Activated T-helper 2 cell treated with anti-CD3 and anti-CD28 coated beads, Interferon-gamma antibody, Interleukin-2, Interleukin-4, amounts not matched to agents 10 μg/mL and 5 μg/mL and 100 μg/mL, durations not matched to agents 14 hours and 24 hours and 36 hours (primary cell): ENCODE data around the gene L1TD1. TPM values are rescaled to one million over a fixed set of nuclear protein-coding genes. Genes with fewer than 3 reads are reported as not detected.
"Not testable (repeated sequence)": the region's sequence is repeated elsewhere in the genome, so short reads cannot be mapped to it uniquely, and the experiment has no call there.

Experiments
- DNase-seq: peaks from one replicate; pipeline ENCODE4 v3.0.0; 2021; ENCODE audit warnings: low spot score
- H3K27ac Mint-ChIP-seq: one replicate; pipeline ENCODE4 v1.8.0; 2021; ENCODE audit warnings: mixed read lengths
- H3K27me3 Mint-ChIP-seq: one replicate; pipeline ENCODE4 v1.8.0; 2021; ENCODE audit warnings: low read depth, mixed read lengths
- H3K36me3 Mint-ChIP-seq: one replicate; pipeline ENCODE4 v1.8.0; 2021; ENCODE audit warnings: low read depth, mixed read lengths
- H3K4me1 Mint-ChIP-seq: one replicate; pipeline ENCODE4 v1.8.0; 2021; ENCODE audit warnings: low read depth, mixed read lengths
- H3K4me3 Mint-ChIP-seq: one replicate; pipeline ENCODE4 v1.8.0; 2021; ENCODE audit warnings: low read depth, mild to moderate bottlenecking, moderate library complexity, mixed read lengths
- H3K9me3 Mint-ChIP-seq: one replicate; pipeline ENCODE4 v1.8.0; 2021; ENCODE audit warnings: mixed read lengths
- intact Hi-C: fragments of 100-400 bp; cut with micrococcal nuclease; formaldehyde crosslinking; loops from one replicate; pipeline ENCODE4 v1.15.1; 2023
- total RNA-seq: library from RNA; stranded (reverse); gene quantifications from 2 replicates; pipeline ENCODE4 v1.2.3, GENCODE V29; 2022

L1TD1 gene
- total RNA-seq, 1 donor from 2014 or later = not detected

- Mint-ChIP-seq H3K4me1 (no peaks in the 10 kb centered on the region), H3K36me3 (no peaks in the 10 kb centered on the region), H3K27me3 (no peaks in the 10 kb centered on the region), H3K9me3 (no peaks in the 10 kb centered on the region), H3K4me3 (no peak overlapping the region), H3K27ac (no peak overlapping the region)
- intact Hi-C loops = no loop called here
- no peak for DNase-seq
These were observed 35.3 kb downstream of the L1TD1 start for GRCh38 chr1:62229932-62230331.

- Mint-ChIP-seq H3K27ac (no peak overlapping the region), H3K4me3 (no peak overlapping the region)
- intact Hi-C loops = no loop called here
These were observed 36.1 kb downstream of the L1TD1 start for GRCh38 chr1:62230718-62231117.

DNA sequence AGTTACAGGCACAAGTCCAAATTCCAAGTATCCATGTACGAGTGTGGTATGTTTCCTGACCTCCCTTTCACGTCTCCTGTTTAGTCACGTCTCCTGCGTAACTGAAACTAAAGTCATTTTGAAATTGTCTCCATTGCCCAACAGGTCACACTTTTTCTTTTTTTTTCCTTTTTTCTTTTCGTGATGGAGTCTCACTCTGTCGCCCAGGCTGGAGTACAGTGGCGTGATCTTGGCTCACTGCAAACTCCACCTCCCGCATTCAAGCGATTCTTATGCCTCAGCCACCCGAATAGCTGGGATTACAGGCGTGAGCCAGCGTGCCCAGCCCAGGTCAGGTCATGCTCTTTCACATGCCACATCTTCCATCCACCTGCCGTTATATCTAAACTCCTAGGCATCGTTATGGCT, 38.2 kb downstream of the L1TD1 start:
- H3K27ac Mint-ChIP-seq = no peak overlapping the region
- intact Hi-C loops = no loop called here

More at GRCh38 chr1:62230718-62231117, 36.1 kb downstream of the L1TD1 start:
- Mint-ChIP-seq H3K36me3 (no peaks in the 10 kb centered on the region), H3K27me3 (no peaks in the 10 kb centered on the region), H3K9me3 (no peaks in the 10 kb centered on the region), H3K4me1 (no peaks in the 10 kb centered on the region)
- DNase-seq = no peak

DNA sequence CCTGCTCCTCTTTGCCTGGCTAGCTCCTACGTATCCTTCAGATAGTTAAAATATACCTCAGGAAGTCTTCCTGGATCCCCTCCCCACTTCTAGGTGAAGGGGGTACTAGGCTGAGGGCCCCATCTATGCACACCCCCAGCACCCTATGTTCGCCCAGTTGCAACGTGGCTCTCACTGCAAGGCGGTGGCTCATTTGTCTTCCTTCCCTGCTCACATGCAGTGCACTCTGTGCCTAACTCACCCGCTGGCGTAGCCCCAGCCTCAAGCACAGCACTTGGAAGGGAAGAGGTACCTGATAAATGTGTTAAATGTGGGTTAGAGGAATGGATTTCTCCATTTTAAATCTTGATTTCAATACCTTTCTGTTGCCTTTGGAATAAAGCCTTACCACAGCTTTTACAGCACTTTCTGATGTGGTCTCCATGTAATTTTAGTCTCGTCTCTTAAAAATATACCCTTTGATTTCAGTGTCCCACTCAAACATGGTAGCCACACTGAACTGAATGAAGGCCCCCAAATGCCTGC, 39.3 kb downstream of the L1TD1 start:
- H3K9me3 Mint-ChIP-seq = no peaks in the 10 kb centered on the region
- H3K27me3 Mint-ChIP-seq = no peaks in the 10 kb centered on the region
- intact Hi-C loops = no loop called here
- H3K4me1 Mint-ChIP-seq = no peaks in the 10 kb centered on the region
- no peak overlapping the region for H3K4me3 Mint-ChIP-seq
- no peaks in the 10 kb centered on the region for H3K36me3 Mint-ChIP-seq
- no peak for DNase-seq
- no peak overlapping the region for H3K27ac Mint-ChIP-seq

More for the DNA sequence above, 38.2 kb downstream of the L1TD1 start:
- Mint-ChIP-seq H3K4me1 (no peaks in the 10 kb centered on the region), H3K9me3 (no peaks in the 10 kb centered on the region), H3K4me3 (no peak overlapping the region), H3K27me3 (no peaks in the 10 kb centered on the region), H3K36me3 (no peaks in the 10 kb centered on the region)
- DNase-seq = no peak

DNA sequence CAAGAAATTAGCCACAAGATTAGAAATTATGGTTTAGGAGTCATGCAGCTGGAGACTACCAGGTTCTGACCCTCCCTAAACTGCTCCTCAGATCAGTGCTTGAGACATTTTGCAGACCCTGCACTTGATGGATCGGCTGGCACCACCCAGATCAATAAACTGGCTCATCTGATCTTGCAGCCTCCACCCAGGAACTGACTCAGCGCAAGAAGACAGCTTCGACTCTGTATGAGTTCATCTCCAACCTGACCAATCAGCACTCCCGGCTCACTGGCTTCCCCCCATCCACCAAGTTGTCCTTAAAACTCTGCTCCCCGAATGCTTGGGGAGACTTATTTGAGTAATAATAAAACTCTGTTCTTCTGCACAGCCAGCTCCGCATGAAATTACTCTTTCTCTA, 40.0 kb downstream of the L1TD1 start:
- H3K9me3 Mint-ChIP-seq = no peaks in the 10 kb centered on the region
- no peak overlapping the region for H3K27ac Mint-ChIP-seq
- intact Hi-C loops = no loop called here
- no peaks in the 10 kb centered on the region for H3K27me3 Mint-ChIP-seq
- no peak overlapping the region for H3K4me3 Mint-ChIP-seq
- H3K36me3 Mint-ChIP-seq = no peaks in the 10 kb centered on the region
- H3K4me1 Mint-ChIP-seq = no peaks in the 10 kb centered on the region
- no peak for DNase-seq

GRCh38 chr1:62235576-62235975, 40.9 kb downstream of the L1TD1 start:
- DNase-seq = no peak
- Mint-ChIP-seq H3K4me1 (no peaks in the 10 kb centered on the region), H3K9me3 (no peaks in the 10 kb centered on the region), H3K27ac (no peak overlapping the region), H3K4me3 (no peak overlapping the region), H3K27me3 (no peaks in the 10 kb centered on the region), H3K36me3 (no peaks in the 10 kb centered on the region)
- intact Hi-C loops = no loop called here

- Mint-ChIP-seq H3K4me3 (no peak overlapping the region), H3K27ac (no peak overlapping the region), H3K9me3 (no peaks in the 10 kb centered on the region), H3K36me3 (no peaks in the 10 kb centered on the region), H3K4me1 (no peaks in the 10 kb centered on the region), H3K27me3 (no peaks in the 10 kb centered on the region)
- intact Hi-C loops = no loop called here
- no peak for DNase-seq
These were observed 42.7 kb downstream of the L1TD1 start for GRCh38 chr1:62237361-62237760.

DNA sequence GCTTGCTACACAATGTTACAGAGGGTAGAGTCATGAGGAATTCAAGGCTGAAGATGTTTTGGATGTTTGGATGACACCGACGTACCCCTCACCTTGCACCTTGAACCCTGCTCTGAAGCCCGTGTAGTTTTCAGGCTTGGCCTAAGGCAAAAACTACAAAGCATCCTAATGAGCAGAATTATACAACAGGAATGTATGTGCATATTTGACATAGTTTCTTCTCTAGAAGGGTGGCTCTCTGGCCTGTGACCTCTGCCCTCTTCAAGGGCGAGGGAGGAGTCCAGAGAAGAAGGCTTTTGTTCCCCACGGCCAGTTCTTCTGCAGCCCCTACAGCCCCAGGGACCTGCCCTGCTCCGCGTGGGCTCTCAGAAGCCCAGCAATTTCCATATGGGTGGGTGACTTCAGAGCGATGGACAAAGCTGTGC, 43.3 kb downstream of the L1TD1 start:
- Mint-ChIP-seq H3K9me3 (no peaks in the 10 kb centered on the region), H3K27ac (no peak overlapping the region), H3K36me3 (no peaks in the 10 kb centered on the region), H3K4me1 (no peaks in the 10 kb centered on the region), H3K27me3 (no peaks in the 10 kb centered on the region), H3K4me3 (no peak overlapping the region)
- no peak for DNase-seq
- intact Hi-C loops = no loop called here

DNA sequence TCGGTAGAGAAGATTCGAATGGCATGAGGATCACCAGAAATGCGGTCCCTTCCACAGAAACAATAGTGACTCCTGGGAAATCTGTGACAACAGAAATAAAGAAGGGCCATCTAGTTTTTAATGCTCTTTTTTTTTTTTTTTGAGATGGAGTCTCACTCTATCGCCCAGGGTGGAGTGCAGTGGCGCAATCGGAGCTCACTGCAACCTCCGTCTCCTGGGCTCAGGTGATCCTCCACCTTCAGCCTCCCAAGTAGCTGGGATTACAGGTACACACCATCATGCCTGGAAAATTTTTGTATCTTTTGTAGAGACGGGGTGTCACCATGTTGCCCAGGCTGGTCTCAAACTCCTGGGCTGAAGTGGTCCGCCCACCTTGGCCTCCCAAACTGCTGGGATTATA, 43.9 kb downstream of the L1TD1 start:
- Mint-ChIP-seq H3K36me3 (no peaks in the 10 kb centered on the region), H3K27ac (no peak overlapping the region), H3K27me3 (no peaks in the 10 kb centered on the region), H3K4me3 (no peak overlapping the region), H3K4me1 (no peaks in the 10 kb centered on the region), H3K9me3 (no peaks in the 10 kb centered on the region)
- DNase-seq = no peak
- intact Hi-C loops = no loop called here

GRCh38 chr1:62239652-62240403, 45.2 kb downstream of the L1TD1 start:
- H3K36me3 Mint-ChIP-seq, H3K4me3 Mint-ChIP-seq, H3K27me3 Mint-ChIP-seq, H3K27ac Mint-ChIP-seq, intact Hi-C loops, DNase-seq, H3K9me3 Mint-ChIP-seq, H3K4me1 Mint-ChIP-seq: not testable (repeated sequence)

GRCh38 chr1:62240651-62241370, 46.2 kb downstream of the L1TD1 start:
- Mint-ChIP-seq H3K4me3 (no peak overlapping the region), H3K36me3 (no peaks in the 10 kb centered on the region), H3K9me3 (no peaks in the 10 kb centered on the region), H3K4me1 (no peaks in the 10 kb centered on the region), H3K27ac (no peak overlapping the region), H3K27me3 (no peaks in the 10 kb centered on the region)
- no peak for DNase-seq
- intact Hi-C loops = no loop called here

DNA sequence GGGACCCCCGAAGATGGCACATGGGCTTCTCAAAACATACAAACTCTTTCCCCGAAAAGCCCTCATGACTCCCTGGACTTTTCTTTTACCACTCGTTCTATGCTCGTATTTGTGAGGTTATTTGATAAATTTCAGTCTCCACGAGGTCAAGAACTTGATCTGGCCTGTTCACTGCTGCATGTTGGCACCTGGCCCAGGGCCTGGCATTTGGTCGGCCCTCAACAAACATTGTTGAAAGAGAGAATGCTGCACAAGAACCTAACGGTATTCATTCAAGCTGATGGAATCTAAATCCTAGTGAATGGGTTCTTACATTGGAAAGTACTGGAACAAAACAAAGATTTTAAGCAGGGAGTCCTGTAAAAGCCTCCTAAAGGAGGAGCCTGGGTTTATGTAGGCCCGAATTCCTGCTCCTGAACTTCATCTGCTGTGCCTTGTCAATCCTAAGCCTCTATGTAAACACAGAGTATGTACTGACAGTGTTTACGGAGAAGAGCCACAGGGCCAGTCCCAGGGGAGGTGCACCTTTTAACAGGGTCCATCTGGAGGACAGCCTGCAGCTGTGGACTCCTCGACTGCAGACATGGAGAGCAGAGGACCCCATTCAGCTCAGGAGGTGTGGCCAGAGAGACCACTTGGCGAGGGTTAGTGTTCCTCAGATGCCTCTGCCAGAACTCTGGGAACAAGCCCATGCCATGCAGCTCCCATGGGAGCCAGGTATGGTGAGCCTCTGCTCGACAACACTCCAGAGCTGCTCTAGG, 46.9 kb downstream of the L1TD1 start:
- Mint-ChIP-seq H3K4me3 (no peak overlapping the region), H3K36me3 (no peaks in the 10 kb centered on the region), H3K9me3 (no peaks in the 10 kb centered on the region), H3K27ac (no peak overlapping the region), H3K4me1 (no peaks in the 10 kb centered on the region), H3K27me3 (no peaks in the 10 kb centered on the region)
- intact Hi-C loops = no loop called here
- DNase-seq = no peak

GRCh38 chr1:62244380-62244779, 49.7 kb downstream of the L1TD1 start:
- H3K4me3 Mint-ChIP-seq, H3K36me3 Mint-ChIP-seq, H3K9me3 Mint-ChIP-seq, H3K27me3 Mint-ChIP-seq, H3K4me1 Mint-ChIP-seq, intact Hi-C loops, DNase-seq, H3K27ac Mint-ChIP-seq: not testable (repeated sequence)
